HepG2 (cell line): ENCODE measurements around the gene CCDC61.

ENCODE experiments used
- HIC2 ChIP-seq: sonication (generic); formaldehyde crosslinking; IDR thresholded peaks from 2 replicates; pipeline ENCODE4 v1.9.0; 2022; ENCODE audit warnings: low read depth, missing genetic modification reagents
- KDM2A ChIP-seq: sonication (generic); formaldehyde crosslinking; IDR thresholded peaks from 2 replicates; pipeline ENCODE4 v1.4.0; 2020; ENCODE audit warnings: low read depth, missing genetic modification reagents, borderline replicate concordance
- REST ChIP-seq, 2 experiments: IDR thresholded peaks; 2 replicates each; pipeline ENCODE4 v1.6.1; 2011 to 2012; ENCODE audit warnings: low read length in 2 of 2, borderline replicate concordance in 1 of 2, low read depth in 1 of 2, mild to moderate bottlenecking in 1 of 2, moderate library complexity in 1 of 2
- SMAD1 ChIP-seq: sonication (generic); formaldehyde crosslinking; IDR thresholded peaks from 2 replicates; pipeline ENCODE4 v1.4.0; 2020; ENCODE audit warnings: missing genetic modification reagents, low read depth, mild to moderate bottlenecking, borderline replicate concordance
- ZBTB21 ChIP-seq: sonication (generic); formaldehyde crosslinking; IDR thresholded peaks from 2 replicates; pipeline ENCODE4 v1.4.0; 2020; ENCODE audit warnings: missing genetic modification reagents
- ZBTB8A ChIP-seq: sonication (generic); formaldehyde crosslinking; IDR thresholded peaks from 2 replicates; pipeline ENCODE4 v1.4.0; 2020; ENCODE audit warnings: mild to moderate bottlenecking, low read depth, missing genetic modification reagents, borderline replicate concordance
- ZNF790 ChIP-seq: sonication (generic); formaldehyde crosslinking; IDR thresholded peaks from 2 replicates; pipeline ENCODE4 v1.8.0; 2022; ENCODE audit warnings: missing genetic modification reagents, mild to moderate bottlenecking, borderline replicate concordance
- ZSCAN20 ChIP-seq: sonication (generic); formaldehyde crosslinking; IDR thresholded peaks from 2 replicates; pipeline ENCODE4 v1.4.0; 2020; ENCODE audit warnings: missing genetic modification reagents, mild to moderate bottlenecking, borderline replicate concordance

- TF ChIP-seq REST (IDR thresholded peaks at IDR 0.05; ENCODE audit: borderline replicate concordance in 1 of 2, low read depth in 1 of 2, low read length in 2 of 2) (no peak), KDM2A (CRISPR knock-in tag) (no peak), ZBTB8A (CRISPR knock-in tag) (no peak), ZBTB21 (CRISPR knock-in tag) (no peak), SMAD1 (CRISPR knock-in tag) (no peak), ZSCAN20 (CRISPR knock-in tag) (no peak), ZNF790 (no peak), HIC2 (no peak)
Observed at GRCh38 chr19:46035986-46036743, 40.9 kb downstream of the CCDC61 start.
